Measurements from ENCODE around the gene PGR.
"Not testable (repeated sequence)": the region's sequence is repeated elsewhere in the genome, so short reads cannot be mapped to it uniquely, and the experiment has no call there.

The PGR gene

GRCh38 chr11:101063706-101064105, 65.9 kb downstream of the PGR start:
- no peak for DNase-seq

GRCh38 chr11:101061606-101062005, 68.0 kb downstream of the PGR start:
- DNase-seq = no peak

- no peak for DNase-seq
Measured at GRCh38 chr11:101059331-101059730, 70.3 kb downstream of the PGR start.

GRCh38 chr11:101053492-101053891, 76.1 kb downstream of the PGR start:
- no peak for DNase-seq

- no peak for DNase-seq
Measured at GRCh38 chr11:101051677-101052076, 77.9 kb downstream of the PGR start.

- no peak for DNase-seq
Measured at GRCh38 chr11:101049813-101050212, 79.8 kb downstream of the PGR start.

- DNase-seq = no peak
Measured at GRCh38 chr11:101049123-101049522, 80.5 kb downstream of the PGR start.

- DNase-seq = no peak
Measured at GRCh38 chr11:101048479-101048878, 81.1 kb downstream of the PGR start.

- no peak for DNase-seq
Measured at GRCh38 chr11:101046947-101047346, 82.7 kb downstream of the PGR start.

GRCh38 chr11:101045415-101045814, 84.2 kb downstream of the PGR start:
- no peak for DNase-seq

GRCh38 chr11:101043940-101044339, 85.7 kb downstream of the PGR start:
- DNase-seq = no peak

- DNase-seq = no peak
Measured at GRCh38 chr11:101035872-101036271, 93.7 kb downstream of the PGR start.

GRCh38 chr11:101034076-101034475, 95.5 kb downstream of the PGR start:
- DNase-seq = no peak

GRCh38 chr11:101032991-101033390, 96.6 kb downstream of the PGR start:
- DNase-seq = no peak

GRCh38 chr11:101031713-101032112, 97.9 kb downstream of the PGR start:
- DNase-seq = no peak

- DNase-seq = no peak
Measured at GRCh38 chr11:101030692-101031091, 98.9 kb downstream of the PGR start.

- DNase-seq = no peak
Measured at GRCh38 chr11:101030015-101030414, 99.6 kb downstream of the PGR start.

- DNase-seq = no peak
Measured at GRCh38 chr11:101028644-101029043, 101.0 kb downstream of the PGR start.

GRCh38 chr11:101022256-101022655, 107.4 kb downstream of the PGR start:
- DNase-seq = no peak

GRCh38 chr11:101019870-101020269, 109.7 kb downstream of the PGR start:
- no peak for DNase-seq

GRCh38 chr11:101014600-101015285, 114.9 kb downstream of the PGR start:
- DNase-seq = no peak

GRCh38 chr11:101013702-101014101, 115.9 kb downstream of the PGR start:
- not testable (repeated sequence) for DNase-seq

GRCh38 chr11:101011881-101012280, 117.7 kb downstream of the PGR start:
- no peak for DNase-seq

GRCh38 chr11:101010899-101011298, 118.7 kb downstream of the PGR start:
- no peak for DNase-seq

- no peak for DNase-seq
Measured at GRCh38 chr11:101009690-101010055, 119.9 kb downstream of the PGR start.
